Loucy (cell line): ENCODE data around the gene XRCC4.

Experiments used
- H2AFZ ChIP-seq: fragments of 200-600 bp; sonication (generic); 2 replicates; pipeline ENCODE4 v1.6.0; 2016; ENCODE audit warnings: antibody characterized with exemption, mild to moderate bottlenecking, low read length, moderate library complexity
- H3F3A ChIP-seq: fragments of 200-600 bp; 2 replicates; pipeline ENCODE4 v1.6.0; 2016; ENCODE audit warnings: antibody characterized with exemption, low read depth, mild to moderate bottlenecking
- H3K27me3 ChIP-seq: fragments of 200-600 bp; sonication (generic); 2 replicates; pipeline ENCODE4 v1.6.1; 2014; ENCODE audit warnings: low read length, mild to moderate bottlenecking; ENCODE audit not compliant: insufficient read depth, poor library complexity, severe bottlenecking
- H3K36me3 ChIP-seq: fragments of 200-600 bp; sonication (generic); 2 replicates; pipeline ENCODE4 v1.6.1; 2016; ENCODE audit warnings: low read length; ENCODE audit not compliant: insufficient read depth
- H3K4me1 ChIP-seq: fragments of 200-600 bp; sonication (generic); 2 replicates; pipeline ENCODE4 v1.5.1; 2014; ENCODE audit warnings: low read length, mild to moderate bottlenecking; ENCODE audit not compliant: insufficient read depth, poor library complexity, severe bottlenecking
- H3K4me2 ChIP-seq: fragments of 200-600 bp; sonication (generic); 2 replicates; pipeline ENCODE4 v1.6.0; 2014; ENCODE audit warnings: antibody characterized with exemption, low read length, low read depth, mild to moderate bottlenecking; ENCODE audit not compliant: poor library complexity, severe bottlenecking
- H3K4me3 ChIP-seq: fragments of 200-600 bp; sonication (generic); 2 replicates; pipeline ENCODE4 v1.5.1; 2014; ENCODE audit warnings: low read length, mild to moderate bottlenecking, mixed read lengths; ENCODE audit not compliant: poor library complexity, severe bottlenecking
- H3K79me2 ChIP-seq: fragments of 200-600 bp; sonication (generic); 2 replicates; pipeline ENCODE4 v1.6.1; 2014; ENCODE audit warnings: low read length; ENCODE audit not compliant: insufficient read depth
- H3K9ac ChIP-seq: fragments of 200-600 bp; sonication (generic); 2 replicates; pipeline ENCODE4 v1.6.0; 2014; ENCODE audit warnings: mild to moderate bottlenecking, low read depth, low read length, moderate library complexity; ENCODE audit not compliant: poor library complexity, severe bottlenecking
- H3K9me2 ChIP-seq: fragments of 200-600 bp; sonication (generic); replicated peaks from 2 replicates; pipeline ENCODE4 v1.6.1; 2016; ENCODE audit warnings: low read depth, low read length, mixed read lengths
- H3K9me3 ChIP-seq: fragments of 200-600 bp; sonication (generic); 2 replicates; pipeline ENCODE4 v1.6.1; 2014; ENCODE audit warnings: mild to moderate bottlenecking, antibody characterized with exemption, low read length, low read depth; ENCODE audit not compliant: insufficient read depth
- H4K20me1 ChIP-seq: fragments of 200-600 bp; sonication (generic); 2 replicates; pipeline ENCODE4 v1.6.0; 2014; ENCODE audit warnings: antibody characterized with exemption, low read length, mild to moderate bottlenecking; ENCODE audit not compliant: insufficient read depth, poor library complexity, severe bottlenecking
- EZH2phosphoT487 ChIP-seq: fragments of 200-600 bp; IDR thresholded peaks from 2 replicates; pipeline ENCODE4 v1.6.1; 2018; ENCODE audit warnings: antibody characterized with exemption, mild to moderate bottlenecking, moderate library complexity, borderline replicate concordance
- TF ChIP-seq, protein P1 (sequence below): fragments of 200-600 bp; sonication (generic); conservative IDR thresholded peaks from 2 replicates; pipeline ENCODE4 v1.5.1; 2014; ENCODE audit warnings: mild to moderate bottlenecking, antibody characterized with exemption, low read length

XRCC4 gene

GRCh38 chr5:83392766-83393503 lies 315.6 kb downstream of the XRCC4 start:
- Histone ChIP-seq H3K79me2 (no peaks in the 10 kb centered on the region), H3K36me3 (no peaks in the 10 kb centered on the region), H3K4me2 (no peak overlapping the region), H3K9me2 (no peaks in the 10 kb centered on the region), H3K9ac (no peak overlapping the region), H3K27me3 (no peaks in the 10 kb centered on the region), H3K4me1 (peaks cover 8% of the 10 kb centered on the region), H3F3A (no peaks in the 10 kb centered on the region), H2AFZ (no peak overlapping the region), H3K4me3 (no peak overlapping the region), H4K20me1 (no peaks in the 10 kb centered on the region), H3K9me3 (no peaks in the 10 kb centered on the region)
- TF ChIP-seq, protein P1, sequence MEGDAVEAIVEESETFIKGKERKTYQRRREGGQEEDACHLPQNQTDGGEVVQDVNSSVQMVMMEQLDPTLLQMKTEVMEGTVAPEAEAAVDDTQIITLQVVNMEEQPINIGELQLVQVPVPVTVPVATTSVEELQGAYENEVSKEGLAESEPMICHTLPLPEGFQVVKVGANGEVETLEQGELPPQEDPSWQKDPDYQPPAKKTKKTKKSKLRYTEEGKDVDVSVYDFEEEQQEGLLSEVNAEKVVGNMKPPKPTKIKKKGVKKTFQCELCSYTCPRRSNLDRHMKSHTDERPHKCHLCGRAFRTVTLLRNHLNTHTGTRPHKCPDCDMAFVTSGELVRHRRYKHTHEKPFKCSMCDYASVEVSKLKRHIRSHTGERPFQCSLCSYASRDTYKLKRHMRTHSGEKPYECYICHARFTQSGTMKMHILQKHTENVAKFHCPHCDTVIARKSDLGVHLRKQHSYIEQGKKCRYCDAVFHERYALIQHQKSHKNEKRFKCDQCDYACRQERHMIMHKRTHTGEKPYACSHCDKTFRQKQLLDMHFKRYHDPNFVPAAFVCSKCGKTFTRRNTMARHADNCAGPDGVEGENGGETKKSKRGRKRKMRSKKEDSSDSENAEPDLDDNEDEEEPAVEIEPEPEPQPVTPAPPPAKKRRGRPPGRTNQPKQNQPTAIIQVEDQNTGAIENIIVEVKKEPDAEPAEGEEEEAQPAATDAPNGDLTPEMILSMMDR, result no peak
- TF ChIP-seq EZH2phosphoT487, result no peak

DNA sequence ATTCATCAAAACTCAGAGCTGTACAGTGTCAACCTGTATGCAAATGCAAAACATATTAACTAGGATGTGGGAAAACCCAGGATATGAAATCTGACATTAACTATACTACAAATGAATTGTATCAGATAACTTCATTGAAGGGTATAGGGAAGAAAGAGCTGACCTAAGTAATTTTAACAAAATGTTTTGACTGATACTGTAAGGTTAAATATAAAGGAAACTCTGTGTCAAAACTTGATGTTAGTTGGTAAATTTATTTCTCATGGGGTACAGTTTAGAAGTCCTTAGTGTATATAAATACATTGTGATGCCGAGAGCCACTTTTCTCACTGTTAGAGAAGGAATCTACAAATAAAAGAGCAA lies 316.1 kb downstream of the XRCC4 start:
- H3F3A ChIP-seq, result no peaks in the 10 kb centered on the region
- no peaks in the 10 kb centered on the region for H3K27me3 ChIP-seq
- no peaks in the 10 kb centered on the region for H3K9me2 ChIP-seq
- H3K4me1 ChIP-seq, result peaks cover 8% of the 10 kb centered on the region
- TF ChIP-seq, protein P1, result no peak
- TF ChIP-seq EZH2phosphoT487, result no peak
- H3K4me2 ChIP-seq, result no peak overlapping the region
- H3K79me2 ChIP-seq, result no peaks in the 10 kb centered on the region
- H3K9ac ChIP-seq, result no peak overlapping the region
- H2AFZ ChIP-seq, result no peak overlapping the region
- H3K4me3 ChIP-seq, result no peak overlapping the region
- no peaks in the 10 kb centered on the region for H4K20me1 ChIP-seq
- H3K9me3 ChIP-seq, result no peaks in the 10 kb centered on the region
- no peaks in the 10 kb centered on the region for H3K36me3 ChIP-seq

DNA sequence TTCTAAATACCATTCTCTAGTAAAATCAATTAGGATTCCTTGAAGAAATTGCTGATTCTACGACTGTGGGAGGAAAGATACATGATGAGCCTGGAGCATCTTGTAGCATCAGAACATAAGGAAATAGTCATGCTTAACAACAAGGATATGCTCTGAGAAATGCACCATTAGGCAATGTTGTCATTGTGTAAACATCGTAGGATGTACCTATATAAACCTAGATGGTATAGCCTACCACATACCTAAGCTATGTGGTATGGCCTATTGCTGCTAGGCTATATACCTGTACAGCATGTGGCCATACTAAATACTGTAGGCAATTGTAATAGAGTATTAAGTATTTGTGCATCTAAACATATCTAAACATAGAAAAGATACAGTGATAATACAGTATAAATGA lies 316.8 kb downstream of the XRCC4 start:
- Histone ChIP-seq H3K9me3 (no peaks in the 10 kb centered on the region), H3F3A (no peaks in the 10 kb centered on the region), H3K4me3 (no peak overlapping the region), H3K4me2 (no peak overlapping the region), H2AFZ (no peak overlapping the region), H4K20me1 (no peaks in the 10 kb centered on the region), H3K9ac (no peak overlapping the region), H3K36me3 (no peaks in the 10 kb centered on the region), H3K4me1 (peaks cover 8% of the 10 kb centered on the region), H3K27me3 (no peaks in the 10 kb centered on the region), H3K79me2 (no peaks in the 10 kb centered on the region), H3K9me2 (no peaks in the 10 kb centered on the region)
- no peak for TF ChIP-seq EZH2phosphoT487
- TF ChIP-seq, protein P1, result no peak
